NOMO-1 treated with dmso at 0.1 percent for 144 hours (cell line): ENCODE data around the gene NKAPD1.
"Not testable (repeated sequence)": the region's sequence is repeated elsewhere in the genome, so short reads cannot be mapped to it uniquely, and the experiment has no call there.

Source experiments
- DNase-seq: peaks from one replicate; lab custom pipeline; 2025; ENCODE audit not compliant: unreplicated experiment; lab: John Stamatoyannopoulos, UW

NKAPD1 gene, protein sequence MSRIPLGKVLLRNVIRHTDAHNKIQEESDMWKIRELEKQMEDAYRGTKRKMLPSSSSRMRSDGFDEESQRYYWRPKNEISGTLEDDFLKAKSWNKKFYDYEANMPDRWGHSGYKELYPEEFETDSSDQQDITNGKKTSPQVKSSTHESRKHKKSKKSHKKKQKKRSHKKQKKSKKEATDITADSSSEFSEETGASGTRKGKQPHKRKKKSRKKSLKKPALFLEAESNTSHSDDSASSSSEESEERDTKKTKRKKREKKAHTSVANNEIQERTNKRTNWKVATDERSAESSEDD

DNA sequence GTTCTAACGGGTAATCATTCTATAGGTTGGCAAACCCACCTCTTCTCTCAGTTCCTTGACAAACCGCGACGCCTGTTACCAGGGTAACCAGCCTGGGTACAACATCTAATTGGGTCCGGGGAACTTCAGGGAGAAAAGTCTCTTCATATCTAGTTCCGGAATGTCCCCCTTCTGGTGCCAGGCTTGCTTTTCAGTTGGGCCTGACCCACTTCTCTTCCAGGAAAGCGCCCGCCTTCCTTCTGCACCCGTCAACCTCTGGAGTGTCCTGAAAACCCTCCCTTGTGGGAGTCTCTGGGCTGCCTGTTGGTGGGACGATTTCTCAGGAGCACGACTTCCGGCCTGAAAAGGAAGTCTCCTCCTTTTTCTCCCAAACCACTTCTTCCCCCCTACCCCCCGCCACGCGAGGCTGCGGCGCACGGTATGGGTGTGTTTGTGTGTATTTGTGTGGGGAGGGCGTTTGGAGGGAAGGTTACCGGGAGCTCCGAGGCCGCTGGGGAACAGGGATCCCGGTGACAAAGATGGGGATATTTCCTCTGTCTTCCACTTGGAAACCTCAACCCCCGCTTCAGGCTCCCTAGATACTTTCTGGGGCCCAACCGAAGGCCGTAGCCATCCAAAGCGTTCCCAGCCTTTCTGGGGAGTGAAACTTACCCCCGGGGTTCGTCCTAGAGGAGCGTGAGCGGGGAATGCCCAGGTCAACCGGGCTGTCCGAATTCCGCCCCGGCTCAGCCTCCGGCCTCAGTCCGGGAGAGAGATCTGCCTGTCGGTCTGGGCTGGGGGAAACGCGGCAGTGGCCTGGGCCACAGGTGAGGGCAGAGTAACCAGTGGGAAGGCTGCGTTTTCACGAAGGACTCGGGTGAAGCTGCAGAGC, at the start of gene NKAPD1, which contains the start of gene PIH1D2:
TSS of gene NKAPD1 (plus strand) at position 359 of the 871 bp plus-strand sequence. CDS start 1,276 bp downstream, outside the sequence.
TSS of gene PIH1D2 (minus strand) at position 77 of the 871 bp plus-strand sequence. CDS start 843 bp downstream, outside the sequence.
- DNase-seq: peak; percentile 73

- DNase-seq: peak; percentile 84
Measured at GRCh38 chr11:112024773-112025678, 49.1 kb upstream of the NKAPD1 start, which contains the start of gene DLAT. DLAT (plus strand) TSS chr11:112025408; CDS start chr11:112025473, 65 bp downstream.

GRCh38 chr11:112025707-112026106, 48.4 kb upstream of the NKAPD1 start:
- DNase-seq: no peak

DNA sequence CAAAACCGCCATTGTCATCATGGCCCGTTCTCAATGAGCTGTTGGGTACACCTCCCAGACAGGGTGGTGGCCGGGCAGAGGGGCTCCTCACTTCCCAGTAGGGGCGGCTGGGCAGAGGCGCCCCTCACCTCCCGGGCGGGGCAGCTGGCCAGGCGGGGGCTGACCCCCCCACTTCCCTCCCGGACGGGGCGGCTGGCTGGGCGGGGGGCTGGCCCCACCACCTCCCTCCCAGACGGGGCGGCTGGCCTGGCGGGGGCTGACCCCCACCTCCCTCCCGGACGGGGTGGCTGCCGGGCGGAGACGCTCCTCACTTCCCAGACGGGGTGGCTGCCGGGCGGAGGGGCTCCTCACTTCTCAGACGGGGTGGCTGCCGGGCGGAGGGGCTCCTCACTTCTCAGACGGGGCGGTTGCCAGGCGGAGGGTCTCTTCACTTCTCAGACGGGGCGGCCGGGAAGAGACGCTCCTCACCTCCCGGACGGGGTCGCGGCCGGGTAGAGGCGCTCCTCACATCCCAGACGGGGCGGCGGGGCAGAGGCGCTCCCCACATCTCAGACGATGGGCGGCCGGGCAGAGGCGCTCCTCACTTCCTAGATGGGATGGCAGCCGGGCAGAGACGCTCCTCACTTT, 47.2 kb upstream of the NKAPD1 start:
- not testable (repeated sequence) for DNase-seq

GRCh38 chr11:112029460-112029859, 44.6 kb upstream of the NKAPD1 start:
- no peak for DNase-seq

DNA sequence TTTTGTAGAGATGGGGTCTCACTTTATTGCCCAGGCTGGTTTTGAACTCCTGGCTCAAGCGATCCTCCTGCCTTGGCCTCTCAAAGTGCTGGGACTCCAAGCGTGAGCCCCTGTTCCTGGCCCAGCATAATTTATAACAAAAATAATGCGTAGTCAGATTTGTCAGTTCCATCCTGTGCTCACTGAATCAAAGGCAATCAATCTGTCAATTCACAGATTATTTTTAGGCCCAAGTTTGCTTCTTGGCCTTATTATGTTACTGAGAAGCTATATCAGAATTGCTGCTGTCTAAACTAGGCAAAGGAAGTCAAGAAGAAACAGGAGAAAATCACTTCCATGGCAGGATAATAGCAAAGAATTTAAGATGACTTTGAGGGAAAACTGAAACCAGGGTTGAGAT, 40.2 kb upstream of the NKAPD1 start:
- no peak for DNase-seq

- no peak for DNase-seq
Measured at GRCh38 chr11:112037527-112037926, 36.6 kb upstream of the NKAPD1 start.

DNA sequence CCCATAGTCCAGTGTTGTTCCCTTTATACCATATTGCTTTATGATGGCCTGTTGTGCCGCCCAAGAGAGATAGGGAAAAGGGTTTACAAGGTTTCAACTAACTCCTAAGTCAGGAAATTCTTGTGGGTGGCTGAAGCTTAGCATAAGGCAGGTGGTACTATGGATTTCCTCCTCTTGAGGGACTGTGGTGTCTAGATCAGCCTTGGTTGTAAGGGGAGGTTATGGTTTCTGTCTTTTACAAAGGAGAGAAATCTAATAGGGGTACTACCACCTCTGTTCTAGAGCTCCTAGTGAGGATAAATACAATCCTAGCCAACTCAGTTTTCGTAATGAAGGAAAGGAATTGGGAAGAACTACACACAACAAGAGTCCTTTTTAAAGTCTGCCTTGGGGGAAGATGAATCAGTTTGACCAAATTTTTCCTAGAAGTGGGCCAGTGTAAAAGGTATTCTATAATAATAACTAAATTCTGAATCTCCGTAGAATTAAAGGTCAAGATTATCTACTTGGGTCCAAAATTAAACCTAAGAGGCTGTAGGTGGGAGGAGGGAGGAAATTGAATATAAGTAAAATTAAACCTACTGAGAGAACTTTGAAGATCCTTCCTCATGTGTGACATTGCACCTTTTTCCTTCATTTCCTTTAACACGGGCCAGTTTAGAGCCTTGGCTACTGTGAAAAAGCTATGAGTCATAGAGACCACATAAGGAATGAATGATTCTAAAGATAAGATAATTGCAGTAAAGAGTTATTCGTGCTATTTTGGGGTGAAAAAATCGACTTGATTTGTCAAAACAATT, 31.7 kb upstream of the NKAPD1 start:
- DNase-seq: no peak

DNA sequence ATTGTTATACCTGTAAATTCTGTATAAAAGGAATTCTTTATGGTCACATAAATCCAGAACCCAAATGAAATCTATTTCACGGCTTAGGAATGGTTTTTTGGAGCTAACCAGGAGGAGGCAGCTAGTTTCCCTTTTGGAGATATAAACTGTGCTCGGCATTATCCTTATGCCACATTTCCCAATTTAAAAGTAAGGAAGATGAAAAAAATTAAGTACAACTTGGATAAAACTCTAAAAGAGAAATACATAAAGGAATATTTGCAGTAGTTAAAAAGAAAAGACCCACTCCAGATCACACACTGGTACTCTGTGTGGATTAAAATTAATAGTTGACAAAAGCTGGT, 31.2 kb upstream of the NKAPD1 start:
- no peak for DNase-seq

DNA sequence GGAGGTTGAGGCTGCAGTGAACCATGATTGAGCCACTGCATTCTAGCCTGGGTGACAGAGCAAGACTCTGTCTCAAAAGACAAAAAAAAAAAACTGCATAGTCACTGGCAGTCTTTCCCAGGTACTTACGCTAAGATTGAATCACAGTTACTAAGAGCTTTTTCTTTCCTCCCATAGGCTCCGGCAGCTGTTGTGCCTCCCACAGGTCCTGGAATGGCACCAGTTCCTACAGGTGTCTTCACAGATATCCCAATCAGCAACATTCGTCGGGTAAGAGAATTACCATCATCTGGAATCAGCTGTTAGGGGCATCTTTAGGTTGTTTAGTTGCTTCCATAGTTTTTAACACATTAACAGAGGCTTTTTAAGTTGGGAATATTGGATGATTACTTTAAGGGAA, 29.1 kb upstream of the NKAPD1 start:
- DNase-seq: no peak

- DNase-seq: not testable (repeated sequence)
Measured at GRCh38 chr11:112046647-112047046, 27.5 kb upstream of the NKAPD1 start.

- not testable (repeated sequence) for DNase-seq
Measured at GRCh38 chr11:112048256-112048655, 25.8 kb upstream of the NKAPD1 start.

GRCh38 chr11:112049777-112050176, 24.3 kb upstream of the NKAPD1 start:
- DNase-seq: no peak

GRCh38 chr11:112050721-112051120, 23.4 kb upstream of the NKAPD1 start:
- no peak for DNase-seq

DNA sequence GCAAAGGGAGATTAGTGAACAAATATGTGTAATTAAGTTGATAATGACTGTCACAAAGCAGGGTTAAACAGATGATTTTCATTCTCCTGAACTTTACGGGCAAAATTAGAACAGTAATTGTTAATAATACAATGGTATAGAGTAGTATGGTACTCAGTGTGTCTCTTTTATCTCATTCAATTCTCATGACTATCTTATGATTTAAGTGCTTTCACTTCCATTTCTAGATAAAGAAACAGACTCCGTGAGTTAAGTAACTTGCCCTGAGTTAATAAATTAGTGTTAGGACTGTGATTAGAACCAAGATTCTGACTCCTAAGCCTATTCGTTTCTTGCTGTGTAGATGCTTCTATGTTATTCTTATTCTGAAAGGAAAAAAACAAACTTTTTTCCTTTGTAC, 22.3 kb upstream of the NKAPD1 start:
- no peak for DNase-seq

DNA sequence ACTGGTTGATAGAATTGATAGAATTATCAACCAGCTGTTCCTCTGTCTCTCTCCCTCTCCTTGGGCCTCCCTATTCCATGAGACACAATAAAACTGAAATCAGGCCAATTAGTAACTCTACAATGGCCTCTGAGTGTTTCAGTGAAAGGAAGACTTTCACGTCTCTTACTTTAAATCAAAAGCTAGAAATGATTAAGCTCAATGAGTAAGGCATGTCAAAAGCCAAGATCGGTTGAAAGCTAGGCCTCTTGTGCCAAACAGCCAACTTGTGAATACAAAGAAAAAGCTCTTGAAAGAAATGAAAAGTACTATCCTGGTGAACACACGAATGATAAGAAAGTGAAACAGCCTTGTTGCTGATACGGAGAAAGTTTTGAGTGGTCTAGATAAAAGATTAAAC, 16.9 kb upstream of the NKAPD1 start:
- DNase-seq: no peak

- no peak for DNase-seq
Measured at GRCh38 chr11:112058103-112058502, 16.0 kb upstream of the NKAPD1 start.

DNA sequence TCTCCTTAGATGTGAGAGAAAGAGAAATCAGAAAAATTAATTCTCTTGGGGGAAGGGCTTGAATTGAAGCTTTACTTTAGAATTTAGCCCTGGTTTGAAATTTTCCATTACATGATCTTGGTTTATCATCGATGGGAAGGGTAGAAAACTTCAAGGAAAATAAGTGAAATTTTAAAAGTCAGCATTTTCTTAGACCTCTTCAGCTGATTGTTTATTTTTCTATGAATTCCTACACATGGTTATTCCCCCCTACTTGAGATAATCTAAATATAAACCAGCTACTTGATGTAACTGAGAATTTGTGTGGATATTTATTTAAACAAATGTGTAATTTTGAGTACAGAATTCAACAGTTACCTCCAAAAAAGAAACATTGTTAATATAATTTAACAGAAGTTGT, 11.2 kb upstream of the NKAPD1 start:
- DNase-seq: no peak

GRCh38 chr11:112082729-112083128, 8.6 kb downstream of the NKAPD1 start:
- no peak for DNase-seq
